Progenitor cell of endocrine pancreas (in vitro differentiated cells): Measurements from ENCODE around the gene CCL5. TPM values are rescaled to one million over a fixed set of nuclear protein-coding genes. Genes with fewer than 3 reads are reported as not detected.

Experiments used
- DNase-seq: peaks from one replicate; pipeline ENCODE4 v3.0.0; 2021; ENCODE audit warnings: low spot score; ENCODE audit not compliant: unreplicated experiment
- H3K27ac Mint-ChIP-seq: 2 replicates; pipeline ENCODE4 v1.8.0; 2021; ENCODE audit warnings: mild to moderate bottlenecking, moderate library complexity, mixed read lengths
- H3K27me3 Mint-ChIP-seq: 2 replicates; pipeline ENCODE4 v1.8.0; 2021; ENCODE audit warnings: mixed read lengths
- H3K36me3 Mint-ChIP-seq: 2 replicates; pipeline ENCODE4 v1.8.0; 2022; ENCODE audit warnings: mixed read lengths; ENCODE audit not compliant: insufficient read depth
- H3K4me1 Mint-ChIP-seq: 2 replicates; pipeline ENCODE4 v1.8.0; 2021; ENCODE audit warnings: low read depth, mixed read lengths
- H3K4me3 Mint-ChIP-seq: 2 replicates; pipeline ENCODE4 v1.8.0; 2021; ENCODE audit warnings: low read depth, mild to moderate bottlenecking, moderate library complexity, mixed read lengths
- H3K9me3 Mint-ChIP-seq: 2 replicates; pipeline ENCODE4 v1.8.0; 2021; ENCODE audit warnings: low read depth, mixed read lengths
- total RNA-seq: library from RNA; stranded (reverse); gene quantifications from 2 replicates; pipeline ENCODE4 v1.2.1, GENCODE V29; 2021
- TF ChIP-seq, protein P1 (sequence below): fragments of 200-600 bp; sonication (generic); IDR thresholded peaks from one replicate; pipeline ENCODE4 v1.5.0; 2021; ENCODE audit warnings: antibody characterized with exemption, mild to moderate bottlenecking; ENCODE audit not compliant: unreplicated experiment

CCL5 gene
- total RNA-seq, 1 donor from 2014 or later = not detected

- Mint-ChIP-seq H3K4me3 (no peak overlapping the region), H3K27me3 (no peaks in the 10 kb centered on the region), H3K9me3 (no peaks in the 10 kb centered on the region), H3K36me3 (peaks cover 10% of the 10 kb centered on the region), H3K27ac (no peak overlapping the region), H3K4me1 (no peaks in the 10 kb centered on the region)
- TF ChIP-seq, protein P1, sequence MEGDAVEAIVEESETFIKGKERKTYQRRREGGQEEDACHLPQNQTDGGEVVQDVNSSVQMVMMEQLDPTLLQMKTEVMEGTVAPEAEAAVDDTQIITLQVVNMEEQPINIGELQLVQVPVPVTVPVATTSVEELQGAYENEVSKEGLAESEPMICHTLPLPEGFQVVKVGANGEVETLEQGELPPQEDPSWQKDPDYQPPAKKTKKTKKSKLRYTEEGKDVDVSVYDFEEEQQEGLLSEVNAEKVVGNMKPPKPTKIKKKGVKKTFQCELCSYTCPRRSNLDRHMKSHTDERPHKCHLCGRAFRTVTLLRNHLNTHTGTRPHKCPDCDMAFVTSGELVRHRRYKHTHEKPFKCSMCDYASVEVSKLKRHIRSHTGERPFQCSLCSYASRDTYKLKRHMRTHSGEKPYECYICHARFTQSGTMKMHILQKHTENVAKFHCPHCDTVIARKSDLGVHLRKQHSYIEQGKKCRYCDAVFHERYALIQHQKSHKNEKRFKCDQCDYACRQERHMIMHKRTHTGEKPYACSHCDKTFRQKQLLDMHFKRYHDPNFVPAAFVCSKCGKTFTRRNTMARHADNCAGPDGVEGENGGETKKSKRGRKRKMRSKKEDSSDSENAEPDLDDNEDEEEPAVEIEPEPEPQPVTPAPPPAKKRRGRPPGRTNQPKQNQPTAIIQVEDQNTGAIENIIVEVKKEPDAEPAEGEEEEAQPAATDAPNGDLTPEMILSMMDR = no peak
- no peak for DNase-seq
These were observed 23.6 kb downstream of the CCL5 start for GRCh38 chr17:35856603-35857002.

DNA sequence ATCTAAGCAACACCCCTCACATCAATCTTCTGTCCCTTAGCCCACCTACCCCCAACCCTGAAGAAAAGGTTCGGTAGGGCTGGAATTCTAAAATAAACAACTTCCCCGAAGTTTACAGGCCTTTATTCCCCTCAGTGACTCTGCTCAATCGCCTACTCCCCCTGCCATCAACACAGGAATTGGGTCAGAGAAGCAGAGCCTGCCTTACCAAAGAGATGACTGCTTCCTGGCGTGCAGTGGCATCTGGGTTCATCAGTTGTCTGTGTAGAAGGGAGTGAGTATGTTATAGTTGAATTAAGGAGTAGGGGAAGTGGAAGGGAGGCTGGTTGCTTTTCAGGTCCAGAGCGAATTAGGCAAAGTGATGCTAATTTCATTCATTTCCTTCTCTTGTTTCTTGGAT lies 24.2 kb downstream of the CCL5 start:
- peaks cover 12% of the 10 kb centered on the region for H3K36me3 Mint-ChIP-seq
- no peak overlapping the region for H3K27ac Mint-ChIP-seq
- no peak overlapping the region for H3K4me3 Mint-ChIP-seq
- H3K9me3 Mint-ChIP-seq = no peaks in the 10 kb centered on the region
- H3K27me3 Mint-ChIP-seq = no peaks in the 10 kb centered on the region
- DNase-seq = no peak
- H3K4me1 Mint-ChIP-seq = no peaks in the 10 kb centered on the region
- TF ChIP-seq, protein P1 = no peak

GRCh38 chr17:35849469-35850348 lies 30.5 kb downstream of the CCL5 start:
- Mint-ChIP-seq H3K9me3 (no peaks in the 10 kb centered on the region), H3K4me3 (no peak overlapping the region), H3K27ac (peak overlapping the region; percentile 38)

DNA sequence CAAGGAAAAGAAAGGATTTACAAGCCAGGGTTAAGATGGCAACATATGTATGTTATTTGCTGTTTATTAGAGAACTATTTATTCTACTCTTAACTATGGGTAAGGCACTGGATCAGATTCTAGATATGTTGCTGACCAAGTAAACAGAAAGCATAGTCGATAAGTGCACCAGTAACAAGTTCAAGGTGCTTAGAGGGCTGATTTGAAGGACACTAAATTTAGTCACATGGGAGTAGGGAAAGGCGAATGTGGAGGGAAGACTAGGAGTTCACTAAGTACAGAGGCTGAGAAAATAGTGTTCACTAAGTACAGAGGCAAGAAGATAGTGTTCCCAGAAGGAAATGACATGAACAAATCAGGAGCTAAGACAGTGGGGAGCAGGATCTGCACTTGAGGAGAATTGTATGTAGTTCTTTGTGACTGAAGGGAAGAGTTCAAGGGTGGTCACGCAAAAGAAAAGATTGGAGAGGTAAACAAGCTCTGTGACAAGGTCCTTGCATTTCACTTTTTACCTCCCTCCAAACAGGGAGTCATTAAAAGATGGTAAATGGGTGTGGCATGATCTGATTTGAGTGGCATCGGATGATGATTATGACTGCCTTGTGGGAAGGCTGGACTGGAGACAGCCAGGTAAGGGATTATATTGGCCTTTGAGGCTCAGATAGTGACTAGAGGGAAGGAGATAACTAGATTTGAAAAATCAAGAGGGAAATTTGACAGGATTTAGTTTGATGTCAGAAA lies 32.4 kb downstream of the CCL5 start:
- H3K4me3 Mint-ChIP-seq = no peak overlapping the region
- no peaks in the 10 kb centered on the region for H3K9me3 Mint-ChIP-seq
- H3K27me3 Mint-ChIP-seq = no peaks in the 10 kb centered on the region
- peaks cover 28% of the 10 kb centered on the region for H3K36me3 Mint-ChIP-seq
- no peaks in the 10 kb centered on the region for H3K4me1 Mint-ChIP-seq
- no peak overlapping the region for H3K27ac Mint-ChIP-seq
- TF ChIP-seq, protein P1 = no peak
- DNase-seq = no peak

More at GRCh38 chr17:35849469-35850348, 30.5 kb downstream of the CCL5 start:
- Mint-ChIP-seq H3K27me3 (no peaks in the 10 kb centered on the region), H3K4me1 (no peaks in the 10 kb centered on the region), H3K36me3 (peaks cover 22% of the 10 kb centered on the region)
- TF ChIP-seq, protein P1 = peak; percentile 84
- DNase-seq = peak; percentile 35

DNA sequence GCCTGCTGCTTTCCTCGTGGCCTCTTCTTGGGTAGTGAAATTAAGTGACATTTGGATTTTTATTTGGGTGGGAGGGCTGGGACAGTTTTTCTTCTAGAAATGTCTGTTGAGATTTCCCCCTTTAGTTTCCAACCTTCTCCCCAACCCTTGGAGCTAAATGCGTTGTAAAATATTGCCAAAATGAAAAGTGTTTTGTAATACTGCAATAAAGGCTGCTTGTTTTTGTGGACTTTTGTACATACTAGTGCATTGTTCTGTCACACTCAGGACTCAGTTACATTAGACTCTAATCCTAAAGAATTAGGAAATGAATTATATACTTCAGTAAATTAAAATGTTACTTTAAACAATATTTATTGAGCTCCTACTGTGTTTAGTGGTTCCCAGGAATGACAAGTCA lies 33.2 kb downstream of the CCL5 start:
- no peak overlapping the region for H3K4me3 Mint-ChIP-seq
- no peaks in the 10 kb centered on the region for H3K9me3 Mint-ChIP-seq
- H3K36me3 Mint-ChIP-seq = peaks cover 33% of the 10 kb centered on the region
- TF ChIP-seq, protein P1 = no peak
- H3K4me1 Mint-ChIP-seq = no peaks in the 10 kb centered on the region
- no peak overlapping the region for H3K27ac Mint-ChIP-seq
- no peaks in the 10 kb centered on the region for H3K27me3 Mint-ChIP-seq
- no peak for DNase-seq
